SU-DHL-6 (cell line): ENCODE measurements around the gene PHF10.

Experiments used
- EZH2phosphoT487 ChIP-seq: fragments of 200-600 bp; sonication (generic), shearing (Covaris generic); conservative IDR thresholded peaks from 2 replicates; pipeline ENCODE4 v1.6.1; 2018; ENCODE audit warnings: mild to moderate bottlenecking, antibody characterized with exemption, low read length, moderate library complexity, mixed read lengths
- TF ChIP-seq, protein P1 (sequence below): fragments of 200-600 bp; sonication (generic); IDR thresholded peaks from one replicate; pipeline ENCODE4 v1.5.1; 2017; ENCODE audit warnings: antibody characterized with exemption, mild to moderate bottlenecking, low read length, moderate library complexity; ENCODE audit not compliant: insufficient read depth, poor library complexity, severe bottlenecking

DNA sequence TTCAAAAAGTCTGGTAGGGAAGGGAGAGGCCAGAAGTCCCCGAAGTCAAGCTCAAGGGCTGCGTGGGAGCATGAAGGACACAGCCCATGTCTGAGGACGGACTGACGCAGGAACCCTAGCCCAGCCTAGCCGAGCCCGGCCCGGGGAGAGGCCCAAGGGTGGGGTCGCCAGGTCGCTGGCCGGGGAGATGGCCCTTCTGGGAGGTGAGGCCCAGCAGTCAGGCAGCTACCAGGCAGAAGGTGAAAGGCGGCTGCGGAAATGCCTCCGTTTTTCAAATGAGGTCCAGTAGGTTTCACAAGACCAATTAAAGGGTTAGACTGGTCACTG lies 67.1 kb downstream of the PHF10 start:
- TF ChIP-seq, protein P1, sequence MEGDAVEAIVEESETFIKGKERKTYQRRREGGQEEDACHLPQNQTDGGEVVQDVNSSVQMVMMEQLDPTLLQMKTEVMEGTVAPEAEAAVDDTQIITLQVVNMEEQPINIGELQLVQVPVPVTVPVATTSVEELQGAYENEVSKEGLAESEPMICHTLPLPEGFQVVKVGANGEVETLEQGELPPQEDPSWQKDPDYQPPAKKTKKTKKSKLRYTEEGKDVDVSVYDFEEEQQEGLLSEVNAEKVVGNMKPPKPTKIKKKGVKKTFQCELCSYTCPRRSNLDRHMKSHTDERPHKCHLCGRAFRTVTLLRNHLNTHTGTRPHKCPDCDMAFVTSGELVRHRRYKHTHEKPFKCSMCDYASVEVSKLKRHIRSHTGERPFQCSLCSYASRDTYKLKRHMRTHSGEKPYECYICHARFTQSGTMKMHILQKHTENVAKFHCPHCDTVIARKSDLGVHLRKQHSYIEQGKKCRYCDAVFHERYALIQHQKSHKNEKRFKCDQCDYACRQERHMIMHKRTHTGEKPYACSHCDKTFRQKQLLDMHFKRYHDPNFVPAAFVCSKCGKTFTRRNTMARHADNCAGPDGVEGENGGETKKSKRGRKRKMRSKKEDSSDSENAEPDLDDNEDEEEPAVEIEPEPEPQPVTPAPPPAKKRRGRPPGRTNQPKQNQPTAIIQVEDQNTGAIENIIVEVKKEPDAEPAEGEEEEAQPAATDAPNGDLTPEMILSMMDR = no peak
- no peak for TF ChIP-seq EZH2phosphoT487
